Muscle layer of colon (tissue), 2 donors: ENCODE data around the gene H2BW2.
"Not testable (repeated sequence)": the region's sequence is repeated elsewhere in the genome, so short reads cannot be mapped to it uniquely, and the experiment has no call there.

ENCODE experiments used
- H3K27ac ChIP-seq: one replicate; pipeline ENCODE4 v1.7.0; 2013; ENCODE audit warnings: low read depth, mild to moderate bottlenecking, low read length, moderate library complexity
- H3K27me3 ChIP-seq, 2 donors: one replicate each; pipeline ENCODE4 v1.7.0; 2013; ENCODE audit warnings: low read length in 2 of 2, mild to moderate bottlenecking in 2 of 2; ENCODE audit not compliant: insufficient read depth in 2 of 2, control insufficient read depth in 1 of 2
- H3K36me3 ChIP-seq: one replicate; pipeline ENCODE4 v1.7.0; 2013; ENCODE audit warnings: mild to moderate bottlenecking, low read length; ENCODE audit not compliant: insufficient read depth
- H3K4me1 ChIP-seq: one replicate; pipeline ENCODE4 v1.7.0; 2013; ENCODE audit warnings: mild to moderate bottlenecking, low read length; ENCODE audit not compliant: insufficient read depth
- H3K4me3 ChIP-seq, 2 donors: one replicate each; pipeline ENCODE4 v1.7.0; 2013; ENCODE audit warnings: low read length in 2 of 2, low read depth in 1 of 2, mild to moderate bottlenecking in 1 of 2, moderate library complexity in 1 of 2
- H3K9ac ChIP-seq: one replicate; pipeline ENCODE4 v1.7.0; 2013; ENCODE audit warnings: low read length
- H3K9me3 ChIP-seq: one replicate; pipeline ENCODE4 v1.7.0; 2013; ENCODE audit warnings: mild to moderate bottlenecking, low read length
- donor health status: abdominal sarcoma.
- donor health status: Adenocarcinoma of cecum.

Gene H2BW2

DNA sequence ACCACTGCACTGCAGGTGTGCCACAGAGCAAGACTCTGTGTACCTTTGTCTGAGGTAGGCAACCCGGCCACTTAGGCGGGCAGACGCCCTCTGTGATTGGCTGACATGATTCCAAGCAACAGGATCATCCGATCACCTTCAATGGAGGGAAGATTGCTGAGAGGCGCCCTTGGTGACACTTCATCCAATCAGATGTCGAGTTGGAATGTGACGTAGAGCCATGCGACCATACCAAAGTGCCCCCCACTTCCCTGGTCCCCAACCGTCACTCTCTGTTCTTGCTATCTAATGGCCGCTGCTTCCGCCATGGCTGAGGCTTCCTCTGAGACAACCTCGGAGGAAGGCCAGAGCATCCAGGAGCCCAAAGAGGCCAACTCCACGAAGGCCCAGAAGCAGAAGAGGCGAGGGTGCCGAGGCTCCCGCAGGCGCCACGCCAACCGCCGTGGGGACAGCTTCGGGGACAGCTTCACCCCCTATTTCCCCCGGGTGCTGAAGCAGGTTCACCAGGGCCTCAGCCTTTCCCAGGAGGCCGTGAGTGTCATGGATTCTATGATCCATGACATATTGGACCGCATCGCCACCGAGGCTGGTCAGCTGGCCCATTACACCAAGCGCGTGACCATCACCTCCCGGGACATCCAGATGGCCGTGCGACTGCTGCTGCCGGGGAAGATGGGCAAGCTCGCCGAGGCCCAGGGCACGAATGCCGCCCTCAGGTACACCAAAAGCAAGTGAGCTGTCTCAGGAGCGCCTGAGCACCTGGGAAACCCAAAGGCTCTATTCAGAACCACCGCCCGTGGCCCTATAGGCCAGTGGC is at the start of gene H2BW2:
H2BW2 (plus strand) TSS at position 268 of the 817 bp plus-strand sequence; CDS start at position 307, 39 bp downstream.
- no peaks in the 10 kb centered on the region for H3K9me3 ChIP-seq
- H3K27me3 ChIP-seq = peaks cover 0 to 9% of the 10 kb centered on the region in 2 donors
- H3K4me3 ChIP-seq = no peak within 1 kb of the TSS
- no peak within 1 kb of the TSS for H3K27ac ChIP-seq
- no peaks in the 10 kb centered on the region for H3K4me1 ChIP-seq
- no peaks in the 10 kb centered on the region for H3K36me3 ChIP-seq
- H3K9ac ChIP-seq = no peak within 1 kb of the TSS

DNA sequence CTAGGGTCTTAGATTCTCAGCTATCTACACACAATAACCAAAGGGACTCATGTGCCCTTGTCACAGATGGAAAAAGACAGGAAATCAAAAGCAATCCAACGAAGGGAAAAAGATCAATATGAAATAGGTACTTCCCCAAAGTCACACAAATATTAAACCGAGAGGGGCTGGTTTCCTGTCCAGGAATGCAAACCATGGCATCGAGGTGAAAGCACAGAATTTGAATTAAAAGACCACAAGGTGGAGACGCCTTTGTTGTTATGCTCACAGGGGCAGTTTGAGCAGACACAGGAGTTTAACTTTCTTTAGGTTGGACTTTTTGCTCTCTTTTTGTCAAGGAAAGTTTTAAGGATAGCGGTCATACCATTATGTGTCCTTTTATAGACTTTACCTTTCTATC is 40.5 kb upstream of the H2BW2 start:
- H3K9me3 ChIP-seq = no peaks in the 10 kb centered on the region

DNA sequence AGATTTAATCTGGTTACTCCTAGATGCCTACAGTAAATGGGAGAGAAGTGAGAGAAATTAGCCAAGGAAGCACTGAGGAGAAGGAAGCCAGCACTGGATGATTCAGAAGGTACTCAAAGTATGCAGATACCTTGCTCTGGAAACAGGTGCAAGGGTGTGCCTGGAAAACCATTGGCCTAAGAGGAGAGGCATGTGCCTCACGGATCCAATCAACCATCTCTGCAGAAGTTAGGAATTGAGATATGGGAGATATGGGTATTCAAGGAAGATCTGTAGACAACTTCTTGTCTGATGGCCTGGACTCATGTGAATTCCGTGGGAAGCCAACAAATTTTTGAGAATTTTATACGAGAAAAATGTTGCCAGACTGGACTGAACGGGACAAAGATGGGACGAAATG is 30.9 kb upstream of the H2BW2 start:
- H3K4me3 ChIP-seq = no peak overlapping the region
- no peaks in the 10 kb centered on the region for H3K27me3 ChIP-seq
- H3K9ac ChIP-seq = no peak overlapping the region
- no peaks in the 10 kb centered on the region for H3K9me3 ChIP-seq
- H3K36me3 ChIP-seq = no peaks in the 10 kb centered on the region
- H3K4me1 ChIP-seq = no peaks in the 10 kb centered on the region
- no peak overlapping the region for H3K27ac ChIP-seq

More for the DNA sequence above, 40.5 kb upstream of the H2BW2 start:
- Histone ChIP-seq H3K36me3 (no peaks in the 10 kb centered on the region), H3K27ac (no peak overlapping the region), H3K4me1 (no peaks in the 10 kb centered on the region), H3K4me3 (no peak overlapping the region), H3K27me3 (no peaks in the 10 kb centered on the region), H3K9ac (no peak overlapping the region)

DNA sequence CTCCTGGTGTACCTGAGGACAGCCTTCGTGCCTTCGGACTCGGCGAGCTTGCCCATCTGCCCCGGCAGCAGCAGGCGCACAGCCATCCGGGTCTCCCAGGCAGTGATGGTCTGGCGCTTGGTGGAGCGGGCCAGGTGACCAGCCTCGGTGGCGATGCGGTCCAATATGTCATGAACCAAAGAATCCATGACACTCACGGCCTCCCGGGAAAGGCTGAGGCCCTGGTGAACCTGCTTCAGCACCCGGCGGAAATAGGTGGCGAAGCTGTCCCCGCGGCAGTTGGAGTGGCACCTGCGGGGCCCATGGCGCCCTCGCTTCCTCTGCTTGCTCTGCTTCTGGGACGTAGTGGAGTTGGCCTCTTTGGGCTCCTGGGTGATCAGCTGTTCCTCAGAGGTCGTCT is 26.6 kb upstream of the H2BW2 start:
- H3K9ac ChIP-seq = no peak overlapping the region
- H3K4me1 ChIP-seq = no peaks in the 10 kb centered on the region
- no peaks in the 10 kb centered on the region for H3K9me3 ChIP-seq
- H3K4me3 ChIP-seq = no peak overlapping the region
- H3K27ac ChIP-seq = no peak overlapping the region
- no peaks in the 10 kb centered on the region for H3K36me3 ChIP-seq
- no peaks in the 10 kb centered on the region for H3K27me3 ChIP-seq

DNA sequence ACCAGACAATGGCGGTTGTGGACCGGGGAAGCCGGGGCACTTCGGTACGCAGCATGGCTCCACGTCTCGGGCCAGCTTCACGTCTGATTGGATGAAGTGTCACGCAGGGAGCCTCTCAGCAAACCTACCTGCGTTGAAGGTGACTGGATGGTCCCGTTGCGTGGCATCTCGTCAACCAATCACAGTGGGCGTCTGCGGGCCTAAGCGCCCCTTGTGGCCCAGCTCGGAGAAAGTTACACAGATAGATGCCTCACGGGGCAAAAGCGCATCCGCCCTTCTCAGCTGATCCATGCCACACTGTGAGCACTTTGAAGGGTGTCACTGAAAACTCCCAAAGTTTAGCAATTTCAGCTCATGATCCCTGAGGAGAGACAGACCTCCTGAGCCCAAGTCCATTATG is 26.1 kb upstream of the H2BW2 start, which contains the start of gene H2BW1:
H2BW1 (minus strand) TSS at position 103 of the 400 bp plus-strand sequence. CDS start 132 bp downstream, outside the sequence.
- Histone ChIP-seq H3K36me3 (no peaks in the 10 kb centered on the region), H3K4me1 (no peaks in the 10 kb centered on the region), H3K9me3 (no peaks in the 10 kb centered on the region), H3K4me3 (no peak within 1 kb of the TSS), H3K9ac (no peak within 1 kb of the TSS), H3K27ac (no peak within 1 kb of the TSS), H3K27me3 (no peaks in the 10 kb centered on the region)

DNA sequence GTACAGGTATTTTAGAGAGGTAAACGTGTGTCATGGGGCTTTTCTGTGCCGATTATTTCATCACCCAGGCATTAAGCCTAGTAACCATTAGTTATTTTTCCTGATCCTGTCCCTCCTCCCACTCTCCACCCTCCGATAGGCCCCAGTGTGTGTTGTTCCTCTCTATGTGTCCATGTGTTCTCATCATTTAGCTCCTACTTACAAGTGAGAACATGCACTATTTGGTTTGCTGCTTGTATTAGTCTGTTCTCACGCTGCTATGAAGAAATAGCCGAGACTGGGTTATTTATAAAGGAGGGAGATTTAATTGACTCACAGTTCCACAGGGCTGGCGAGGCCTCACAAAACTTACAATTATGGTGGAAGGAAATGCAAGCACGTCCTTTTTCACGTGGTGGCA is 24.2 kb upstream of the H2BW2 start:
- not testable (repeated sequence) for H3K27ac ChIP-seq, H3K9ac ChIP-seq, H3K4me1 ChIP-seq, H3K27me3 ChIP-seq, H3K4me3 ChIP-seq, H3K9me3 ChIP-seq, H3K36me3 ChIP-seq

DNA sequence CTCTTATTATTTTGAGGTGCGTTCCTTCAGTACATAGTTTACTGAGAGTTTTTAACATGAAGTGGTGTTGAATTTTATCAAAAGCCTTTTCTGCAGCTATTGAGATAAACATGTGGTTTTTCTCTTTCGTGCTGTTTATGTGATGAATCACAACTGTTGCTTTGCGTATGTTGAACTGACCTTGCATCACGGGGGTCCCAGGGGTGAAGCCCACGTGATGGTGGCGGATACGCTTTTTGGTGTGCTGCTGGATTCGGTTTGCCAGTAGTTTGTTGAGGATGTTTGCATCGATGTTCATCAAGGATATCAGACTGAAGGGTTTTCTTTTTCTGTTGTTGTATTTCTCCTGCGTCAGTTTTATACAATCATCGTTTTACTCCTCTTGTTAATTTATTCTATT is 21.6 kb upstream of the H2BW2 start:
- Histone ChIP-seq H3K36me3 (no peaks in the 10 kb centered on the region), H3K9ac (no peak overlapping the region), H3K4me3 (no peak overlapping the region), H3K27ac (no peak overlapping the region), H3K9me3 (no peaks in the 10 kb centered on the region), H3K4me1 (no peaks in the 10 kb centered on the region), H3K27me3 (peaks cover 0 to 4% of the 10 kb centered on the region in 2 donors)

DNA sequence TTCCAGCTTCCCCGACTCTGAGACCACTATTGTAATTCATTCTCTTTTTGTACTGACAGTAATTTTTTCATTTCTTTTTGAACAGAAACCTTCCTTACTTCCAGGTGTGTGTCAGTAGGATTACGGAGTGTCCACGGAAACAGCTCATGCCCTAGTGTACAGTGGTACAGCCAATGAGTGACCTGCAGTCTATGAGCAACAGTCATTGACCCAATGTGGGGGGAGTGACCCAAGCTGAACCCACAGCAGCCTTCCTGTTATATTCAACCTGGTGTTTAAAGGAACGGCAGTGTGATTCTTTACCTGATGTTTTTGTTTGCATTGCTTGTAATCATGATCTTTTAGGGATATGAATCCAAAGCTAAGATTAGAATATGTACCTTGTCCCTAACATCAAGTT is 1.2 kb downstream of the H2BW2 start:
- H3K27me3 ChIP-seq = peaks cover 0 to 7% of the 10 kb centered on the region in 2 donors
- no peak overlapping the region for H3K27ac ChIP-seq
- no peak overlapping the region for H3K4me3 ChIP-seq
- no peaks in the 10 kb centered on the region for H3K9me3 ChIP-seq
- H3K36me3 ChIP-seq = no peaks in the 10 kb centered on the region
- no peak overlapping the region for H3K9ac ChIP-seq
- no peaks in the 10 kb centered on the region for H3K4me1 ChIP-seq

DNA sequence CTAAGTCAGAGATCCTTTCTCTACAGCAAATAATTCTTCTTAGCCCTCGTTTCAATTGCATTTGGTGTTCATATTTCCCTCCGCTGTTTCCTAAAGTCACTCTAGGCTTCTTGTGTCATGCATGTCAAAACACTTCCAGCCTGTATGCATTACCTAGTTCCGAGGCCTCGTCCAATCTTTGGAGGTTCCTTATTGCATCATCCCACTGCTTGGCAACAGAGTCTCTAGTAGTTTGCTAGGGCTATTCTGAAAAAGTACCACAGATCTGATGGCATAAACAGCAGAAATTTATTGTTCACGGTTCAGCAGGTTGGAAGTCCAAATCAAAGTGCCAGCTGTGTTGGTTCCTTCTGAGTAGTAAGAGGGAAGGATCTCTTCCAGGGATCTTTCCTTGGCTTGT is 5.9 kb downstream of the H2BW2 start:
- Histone ChIP-seq H3K9ac (no peak overlapping the region), H3K36me3 (no peaks in the 10 kb centered on the region), H3K27ac (no peak overlapping the region), H3K27me3 (no peaks in the 10 kb centered on the region), H3K4me3 (no peak overlapping the region), H3K4me1 (no peaks in the 10 kb centered on the region), H3K9me3 (no peaks in the 10 kb centered on the region)

DNA sequence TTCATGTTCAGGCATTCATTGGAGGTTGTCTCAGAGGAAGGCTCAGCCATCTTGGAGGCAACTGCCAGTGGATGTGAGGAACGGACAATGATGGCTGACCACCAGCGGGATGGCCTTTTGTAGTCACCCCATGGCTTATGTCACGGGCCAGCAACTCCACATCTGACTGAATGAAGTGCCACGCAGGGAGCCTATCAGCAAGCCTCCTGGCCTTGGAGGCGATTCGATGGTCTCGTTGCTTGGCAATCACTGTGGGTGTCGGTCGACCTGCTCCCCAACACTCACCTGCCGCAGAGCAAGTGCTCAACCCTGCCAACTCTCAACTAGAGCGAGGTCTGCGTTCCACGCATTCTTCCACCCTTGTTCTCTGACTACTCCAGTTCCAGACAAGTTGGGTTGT is 7.4 kb downstream of the H2BW2 start:
- no peaks in the 10 kb centered on the region for H3K9me3 ChIP-seq
- no peak overlapping the region for H3K9ac ChIP-seq
- no peak overlapping the region for H3K4me3 ChIP-seq
- H3K27me3 ChIP-seq = no peaks in the 10 kb centered on the region
- H3K27ac ChIP-seq = no peak overlapping the region
- no peaks in the 10 kb centered on the region for H3K36me3 ChIP-seq
- H3K4me1 ChIP-seq = no peaks in the 10 kb centered on the region

DNA sequence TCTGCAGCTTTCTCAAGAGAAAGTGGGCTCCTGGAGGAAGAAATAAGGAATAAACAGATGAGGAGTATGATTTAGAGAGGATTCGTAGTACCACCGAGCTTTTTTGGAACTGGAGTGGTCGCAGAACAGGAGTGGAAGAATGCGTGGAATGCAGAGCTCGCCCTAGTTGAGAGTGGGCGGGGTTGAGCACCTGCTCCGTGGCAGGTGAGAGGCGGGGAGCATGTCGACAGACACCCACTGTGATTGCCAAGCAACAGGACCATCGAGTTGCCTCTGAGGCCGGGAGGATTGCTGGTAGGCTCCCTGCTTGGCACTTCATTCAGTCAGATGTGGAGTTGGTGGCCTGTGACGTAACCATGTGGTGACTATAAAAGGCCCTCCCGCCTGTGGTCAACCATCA is 15.2 kb downstream of the H2BW2 start:
- H3K9me3 ChIP-seq, H3K36me3 ChIP-seq, H3K27ac ChIP-seq, H3K27me3 ChIP-seq, H3K9ac ChIP-seq, H3K4me3 ChIP-seq, H3K4me1 ChIP-seq: not testable (repeated sequence)

DNA sequence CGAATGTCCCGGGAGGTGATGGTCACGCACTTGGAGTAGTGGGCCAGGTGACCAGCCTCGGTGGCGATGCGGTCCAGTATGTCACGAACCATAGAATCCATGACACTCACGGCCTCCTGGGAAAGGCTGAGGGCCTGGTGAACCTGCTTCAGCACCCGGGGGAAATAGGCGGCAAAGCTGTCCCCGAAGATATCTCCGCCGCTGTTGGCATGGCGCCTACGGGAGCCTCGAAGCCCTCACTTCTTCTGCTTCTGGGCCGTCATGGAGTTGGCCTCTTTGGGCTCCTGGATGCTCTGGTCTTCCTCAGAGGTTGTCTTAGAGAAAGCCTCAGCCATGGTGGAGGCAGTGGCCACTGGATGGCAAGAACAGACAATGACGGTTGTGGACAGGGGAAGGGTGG is 22.9 kb downstream of the H2BW2 start:
- not testable (repeated sequence) for H3K9me3 ChIP-seq, H3K27ac ChIP-seq, H3K4me3 ChIP-seq, H3K9ac ChIP-seq, H3K4me1 ChIP-seq, H3K27me3 ChIP-seq, H3K36me3 ChIP-seq
